ENCODE data around the gene ZDHHC20.

GRCh38 chr13:21443171-21443570 is 15.9 kb downstream of the ZDHHC20 start:
- no peak for TF ChIP-seq CTCF (IDR thresholded peaks at IDR 0.05)
- no peak for TF ChIP-seq POLR2A (IDR thresholded peaks at IDR 0.05)

All from right lobe of liver (tissue), 4 donors.